ENCODE measurements around the gene NGEF. TPM values are rescaled to one million over a fixed set of nuclear protein-coding genes. Genes with fewer than 3 reads are reported as not detected.
A peak's percentile ranks its signal among the peaks of the same experiment; 100 is the strongest.

Gene NGEF
- total RNA-seq, 1 donor from 2014 or later, result 0.53 TPM

DNA sequence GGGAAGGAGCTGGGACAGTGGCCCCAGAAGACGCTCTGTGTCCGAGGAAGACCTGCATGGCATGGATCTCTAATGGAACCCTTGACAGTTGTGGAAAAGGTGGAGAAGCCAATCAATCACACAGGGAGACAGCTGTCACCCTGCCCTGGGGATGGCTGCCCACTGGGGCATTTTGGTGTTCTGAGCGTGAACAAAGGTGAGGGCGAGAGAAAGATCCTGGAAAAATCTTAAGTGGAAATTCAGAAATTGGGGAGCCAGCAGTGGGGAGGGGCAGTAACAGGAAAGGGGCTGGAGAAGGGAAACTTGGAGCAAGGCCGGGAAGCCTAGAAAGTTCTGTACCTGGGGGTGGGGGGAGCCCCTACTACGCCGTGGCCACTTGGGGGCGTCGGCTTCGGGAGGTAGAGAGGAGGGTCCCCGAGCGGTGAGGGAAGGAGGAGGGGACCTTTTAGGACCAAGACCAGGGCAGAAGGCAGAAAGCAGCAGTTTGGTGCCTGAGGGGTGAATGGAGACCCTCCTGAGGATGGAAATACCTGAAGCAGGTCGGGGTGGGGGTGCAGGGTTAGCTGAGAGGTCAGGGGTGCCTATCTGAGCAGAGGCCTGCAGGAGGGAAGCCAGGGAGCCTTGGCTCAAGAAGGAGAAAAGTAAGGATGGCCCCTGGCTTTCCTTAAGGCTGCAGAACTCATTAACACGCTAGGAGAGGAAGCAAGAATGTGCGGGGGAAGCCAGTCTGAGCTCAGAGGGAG lies 30.0 kb downstream of the NGEF start:
- Histone ChIP-seq H3K27me3 (ENCODE audit: control insufficient read depth, insufficient read depth, low read length) (no peaks in the 10 kb centered on the region), H3K36me3 (ENCODE audit: control insufficient read depth, insufficient read depth, low read length) (no peaks in the 10 kb centered on the region), H3K4me3 (ENCODE audit: low read depth, low read length) (no peak overlapping the region)
- FAIRE-seq, result no peak
- no peak for DNase-seq (ENCODE audit: low read depth)
- TF ChIP-seq, protein P1, sequence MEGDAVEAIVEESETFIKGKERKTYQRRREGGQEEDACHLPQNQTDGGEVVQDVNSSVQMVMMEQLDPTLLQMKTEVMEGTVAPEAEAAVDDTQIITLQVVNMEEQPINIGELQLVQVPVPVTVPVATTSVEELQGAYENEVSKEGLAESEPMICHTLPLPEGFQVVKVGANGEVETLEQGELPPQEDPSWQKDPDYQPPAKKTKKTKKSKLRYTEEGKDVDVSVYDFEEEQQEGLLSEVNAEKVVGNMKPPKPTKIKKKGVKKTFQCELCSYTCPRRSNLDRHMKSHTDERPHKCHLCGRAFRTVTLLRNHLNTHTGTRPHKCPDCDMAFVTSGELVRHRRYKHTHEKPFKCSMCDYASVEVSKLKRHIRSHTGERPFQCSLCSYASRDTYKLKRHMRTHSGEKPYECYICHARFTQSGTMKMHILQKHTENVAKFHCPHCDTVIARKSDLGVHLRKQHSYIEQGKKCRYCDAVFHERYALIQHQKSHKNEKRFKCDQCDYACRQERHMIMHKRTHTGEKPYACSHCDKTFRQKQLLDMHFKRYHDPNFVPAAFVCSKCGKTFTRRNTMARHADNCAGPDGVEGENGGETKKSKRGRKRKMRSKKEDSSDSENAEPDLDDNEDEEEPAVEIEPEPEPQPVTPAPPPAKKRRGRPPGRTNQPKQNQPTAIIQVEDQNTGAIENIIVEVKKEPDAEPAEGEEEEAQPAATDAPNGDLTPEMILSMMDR (IDR thresholded peaks at IDR 0.05; ENCODE audit: insufficient read depth, low read length, severe bottlenecking), result no peak

DNA sequence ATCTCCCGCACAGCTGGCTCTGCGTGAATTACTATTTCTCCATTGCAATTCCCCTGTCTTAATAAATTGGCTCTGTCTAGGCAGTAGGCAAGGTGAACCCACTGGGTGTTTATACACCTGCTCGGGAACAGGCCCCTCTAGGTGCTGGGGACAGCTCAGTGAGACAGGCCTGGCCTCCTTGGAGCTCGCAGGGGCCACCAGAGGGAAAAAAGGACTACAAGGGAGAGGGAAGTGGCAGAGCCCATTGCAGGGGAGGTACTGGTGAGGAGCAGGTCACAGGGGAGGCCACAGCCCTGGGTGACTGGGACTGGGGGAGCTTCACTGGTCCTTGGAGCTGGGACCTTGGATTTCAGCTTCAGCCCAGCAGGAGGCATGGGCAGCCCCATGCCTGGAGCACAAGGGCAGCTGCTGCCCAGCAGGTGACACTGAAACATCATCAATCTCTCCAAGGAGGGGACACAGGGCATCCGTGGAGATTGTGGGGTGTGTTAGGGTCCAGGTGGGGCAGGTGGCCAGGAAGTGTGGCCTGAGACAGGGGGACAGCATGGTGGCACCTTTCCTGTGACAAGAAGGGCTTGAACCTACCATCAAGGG lies 31.2 kb downstream of the NGEF start:
- FAIRE-seq (no peak), DNase-seq (ENCODE audit: low read depth) (no peak)
- TF ChIP-seq, protein P1 (IDR thresholded peaks at IDR 0.05; ENCODE audit: insufficient read depth, low read length, severe bottlenecking), result no peak
- Histone ChIP-seq H3K36me3 (ENCODE audit: control insufficient read depth, insufficient read depth, low read length) (no peaks in the 10 kb centered on the region), H3K27me3 (ENCODE audit: control insufficient read depth, insufficient read depth, low read length) (no peaks in the 10 kb centered on the region), H3K4me3 (ENCODE audit: low read depth, low read length) (no peak overlapping the region)

DNA sequence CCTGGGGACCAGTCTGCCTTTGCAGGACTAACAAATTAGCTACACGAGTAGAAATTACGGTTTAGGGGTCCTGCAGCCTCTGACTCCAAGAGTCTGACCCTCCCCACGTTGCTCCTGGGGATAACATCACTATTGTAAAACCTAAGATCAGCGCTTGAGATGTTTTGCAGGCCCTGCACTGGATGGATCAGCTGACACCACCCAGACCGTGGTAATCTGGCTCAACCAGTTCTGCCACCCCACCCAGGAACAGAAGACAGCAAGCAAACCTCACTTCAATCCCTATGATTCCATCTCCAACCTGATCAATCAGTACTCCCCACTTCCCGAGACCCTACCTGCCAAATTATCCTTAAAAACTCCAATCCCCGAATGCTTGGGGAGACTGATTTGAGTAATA lies 31.7 kb downstream of the NGEF start:
- FAIRE-seq (peak; percentile 92), DNase-seq (ENCODE audit: low read depth) (peak; percentile 52)
- TF ChIP-seq, protein P1 (IDR thresholded peaks at IDR 0.05; ENCODE audit: insufficient read depth, low read length, severe bottlenecking), result no peak
- Histone ChIP-seq H3K27me3 (ENCODE audit: control insufficient read depth, insufficient read depth, low read length) (no peaks in the 10 kb centered on the region), H3K36me3 (ENCODE audit: control insufficient read depth, insufficient read depth, low read length) (no peaks in the 10 kb centered on the region), H3K4me3 (ENCODE audit: low read depth, low read length) (no peak overlapping the region)

DNA sequence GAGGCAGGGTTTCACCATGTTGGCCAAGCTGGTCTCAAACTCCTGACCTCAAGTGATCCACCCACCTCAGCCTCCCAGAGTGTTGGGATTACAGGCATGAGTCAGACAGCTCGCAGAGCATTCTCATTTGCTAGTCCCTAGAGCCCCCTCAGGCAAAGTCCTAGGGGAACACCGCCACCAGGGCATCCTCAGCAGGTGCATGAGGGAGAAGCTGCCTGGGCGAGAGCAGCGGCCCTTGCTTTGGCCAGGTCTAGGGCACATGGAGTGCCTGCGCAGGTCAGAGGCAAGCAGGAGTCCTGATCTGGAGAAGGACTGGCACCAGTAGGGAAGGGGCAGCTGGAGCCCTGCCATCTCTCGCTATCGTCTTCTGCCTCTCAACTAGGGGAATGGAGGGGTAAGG lies 32.4 kb downstream of the NGEF start:
- TF ChIP-seq, protein P1 (IDR thresholded peaks at IDR 0.05; ENCODE audit: insufficient read depth, low read length, severe bottlenecking), result no peak
- DNase-seq (ENCODE audit: low read depth), result peak; percentile 17
- no peaks in the 10 kb centered on the region for H3K36me3 ChIP-seq (ENCODE audit: control insufficient read depth, insufficient read depth, low read length)
- no peaks in the 10 kb centered on the region for H3K27me3 ChIP-seq (ENCODE audit: control insufficient read depth, insufficient read depth, low read length)
- no peak for FAIRE-seq
- no peak overlapping the region for H3K4me3 ChIP-seq (ENCODE audit: low read depth, low read length)

- no peaks in the 10 kb centered on the region for H3K36me3 ChIP-seq (ENCODE audit: control insufficient read depth, insufficient read depth, low read length)
- H3K27me3 ChIP-seq (ENCODE audit: control insufficient read depth, insufficient read depth, low read length), result no peaks in the 10 kb centered on the region
- peak; percentile 73 for DNase-seq (ENCODE audit: low read depth)
- TF ChIP-seq, protein P1 (IDR thresholded peaks at IDR 0.05; ENCODE audit: insufficient read depth, low read length, severe bottlenecking), result no peak
- FAIRE-seq, result no peak
- no peak overlapping the region for H3K4me3 ChIP-seq (ENCODE audit: low read depth, low read length)
Measured at GRCh38 chr2:232979871-232980461, 33.1 kb downstream of the NGEF start.
